Neuronal stem cell (in vitro differentiated cells): ENCODE data around the gene IL31.

Source experiments
- DNase-seq: peaks from one replicate; pipeline ENCODE4 v3.0.0-alpha.2; 2013; ENCODE audit warnings: low spot score
- H2AFZ ChIP-seq: one replicate; pipeline ENCODE4 v1.6.1; 2013; ENCODE audit warnings: mild to moderate bottlenecking, low read length, inconsistent platforms
- H2AK5ac ChIP-seq: 2 replicates; pipeline ENCODE4 v1.6.1; 2013; ENCODE audit warnings: low read depth, mild to moderate bottlenecking, inconsistent platforms, low read length, moderate library complexity, mixed read lengths
- H2BK120ac ChIP-seq: 2 replicates; pipeline ENCODE4 v1.6.1; 2013; ENCODE audit warnings: low read depth, mild to moderate bottlenecking, inconsistent platforms, low read length, moderate library complexity, mixed read lengths
- H2BK12ac ChIP-seq: one replicate; pipeline ENCODE4 v1.6.1; 2013; ENCODE audit warnings: low read length, inconsistent platforms
- H2BK15ac ChIP-seq: 2 replicates; pipeline ENCODE4 v1.6.1; 2013; ENCODE audit warnings: mild to moderate bottlenecking, low read length, inconsistent platforms, mixed read lengths
- H2BK5ac ChIP-seq: one replicate; pipeline ENCODE4 v1.6.1; 2013; ENCODE audit warnings: inconsistent platforms, mild to moderate bottlenecking, low read length, moderate library complexity
- H3K14ac ChIP-seq: one replicate; pipeline ENCODE4 v1.6.1; 2013; ENCODE audit warnings: low read length, inconsistent platforms
- H3K18ac ChIP-seq: 2 replicates; pipeline ENCODE4 v1.6.1; 2013; ENCODE audit warnings: low read length, inconsistent platforms
- H3K23ac ChIP-seq: 2 replicates; pipeline ENCODE4 v1.6.1; 2013; ENCODE audit warnings: low read depth, mild to moderate bottlenecking, mixed read lengths, low read length, inconsistent platforms; ENCODE audit not compliant: poor library complexity
- H3K27ac ChIP-seq: replicated peaks from 3 replicates; pipeline ENCODE4 v1.5.1; 2013; ENCODE audit warnings: low read length, inconsistent platforms
- H3K27me3 ChIP-seq, 3 experiments: 2 replicates each; pipeline ENCODE4 v1.6.1; 2013; ENCODE audit warnings: low read length in 3 of 3, mild to moderate bottlenecking in 2 of 3, inconsistent platforms in 1 of 3, low read depth in 1 of 3, mixed read lengths in 1 of 3, moderate library complexity in 1 of 3; ENCODE audit not compliant: control insufficient read depth in 3 of 3, insufficient read depth in 3 of 3
- H3K36me3 ChIP-seq, 2 donors: replicated peaks in 1 of 2; 2 replicates each; pipeline ENCODE4 v1.6.1; 2013; ENCODE audit warnings: low read length in 2 of 2; ENCODE audit not compliant: control insufficient read depth in 2 of 2, insufficient read depth in 2 of 2
- H3K4ac ChIP-seq: 2 replicates; pipeline ENCODE4 v1.6.1; 2013; ENCODE audit warnings: inconsistent platforms, mild to moderate bottlenecking, low read length, moderate library complexity
- H3K4me1 ChIP-seq, 2 donors: 1 replicate in 1 of 2; 2 replicates in 1 of 2; pipeline ENCODE4 v1.6.1; 2013; ENCODE audit warnings: low read length in 2 of 2, low read depth in 1 of 2; ENCODE audit not compliant: control insufficient read depth in 2 of 2, insufficient read depth in 1 of 2
- H3K4me2 ChIP-seq: one replicate; pipeline ENCODE4 v1.6.1; 2013; ENCODE audit warnings: mild to moderate bottlenecking, low read length, inconsistent platforms; ENCODE audit not compliant: insufficient read depth, poor library complexity, severe bottlenecking
- H3K4me3 ChIP-seq, 2 donors: 2 replicates each; pipeline ENCODE4 v1.5.1; 2013; ENCODE audit warnings: low read length in 2 of 2, mild to moderate bottlenecking in 2 of 2, inconsistent platforms in 1 of 2, moderate library complexity in 1 of 2
- H3K79me1 ChIP-seq: one replicate; pipeline ENCODE4 v1.6.1; 2013; ENCODE audit warnings: low read depth, mild to moderate bottlenecking, inconsistent platforms, low read length, moderate library complexity
- H3K9ac ChIP-seq: one replicate; pipeline ENCODE4 v1.6.1; 2013; ENCODE audit warnings: mild to moderate bottlenecking, low read depth, low read length, inconsistent platforms; ENCODE audit not compliant: poor library complexity
- H3K9me3 ChIP-seq, 2 donors: replicated peaks in 1 of 2; 2 replicates each; pipeline versions ENCODE3 to v1.6.1; 2013; ENCODE audit warnings: low read length in 2 of 2, mild to moderate bottlenecking in 2 of 2, inconsistent platforms in 1 of 2, low read depth in 1 of 2, mixed read lengths in 1 of 2, moderate library complexity in 1 of 2; ENCODE audit not compliant: control insufficient read depth in 2 of 2, insufficient read depth in 1 of 2
- H4K8ac ChIP-seq: one replicate; pipeline ENCODE4 v1.6.1; 2013; ENCODE audit warnings: low read depth, mild to moderate bottlenecking, inconsistent platforms, low read length, moderate library complexity
- H4K91ac ChIP-seq: one replicate; pipeline ENCODE4 v1.6.1; 2013; ENCODE audit warnings: low read length, low read depth, mild to moderate bottlenecking, inconsistent platforms; ENCODE audit not compliant: poor library complexity
- WGBS, 2 donors: extraction: QIAGEN DNeasy Blood & Tissue Kit; methylation state at CpG; one replicate each; pipeline ENCODE4 v1.1.7; 2013; ENCODE audit warnings: missing lambda C conversion rate in 2 of 2, mixed read lengths in 1 of 2; ENCODE audit not compliant: insufficient read length in 2 of 2, insufficient replicate concordance in 1 of 2; ENCODE audit errors: extremely low coverage in 2 of 2; 5-methylcytosine and 5-hydroxymethylcytosine counted together

Gene IL31

GRCh38 chr12:122141911-122142725 lies 31.9 kb downstream of the IL31 start:
- H3K14ac ChIP-seq: no peak overlapping the region
- no peak overlapping the region for H3K4me2 ChIP-seq
- no peak overlapping the region for H2AK5ac ChIP-seq
- peaks cover 0 to 5% of the 10 kb centered on the region in 2 donors for H3K4me1 ChIP-seq
- no peak overlapping the region for H3K4ac ChIP-seq
- H3K79me1 ChIP-seq: no peaks in the 10 kb centered on the region
- no peak overlapping the region for H3K23ac ChIP-seq
- no peak overlapping the region for H3K9ac ChIP-seq
- whole genome bisulfite sequencing, 2 donors: no CpG with 5 or more reads among the region's 21 CpGs
- H3K4me3 ChIP-seq: no peak overlapping the region
- no peak overlapping the region for H3K27ac ChIP-seq
- no peak overlapping the region for H2BK5ac ChIP-seq
- H3K18ac ChIP-seq: peak overlapping the region; percentile 32
- no peak overlapping the region for H2BK120ac ChIP-seq
- no peak overlapping the region for H4K91ac ChIP-seq
- DNase-seq: no peak
- H2AFZ ChIP-seq: no peak overlapping the region
- peaks cover 12 to 65% of the 10 kb centered on the region in 2 donors for H3K36me3 ChIP-seq
- H4K8ac ChIP-seq: peak overlapping the region; percentile 19
- H3K9me3 ChIP-seq: peaks cover 23 to 28% of the 10 kb centered on the region in 2 donors
- H2BK15ac ChIP-seq: no peak overlapping the region
- H2BK12ac ChIP-seq: no peak overlapping the region
- no peaks in the 10 kb centered on the region for H3K27me3 ChIP-seq

- Histone ChIP-seq H4K8ac (no peak overlapping the region), H3K4me1 (peaks cover 0 to 5% of the 10 kb centered on the region in 2 donors), H3K4me3 (no peak overlapping the region), H2BK5ac (peak overlapping the region; percentile 70), H3K27me3 (no peaks in the 10 kb centered on the region), H3K4me2 (no peak overlapping the region), H2BK12ac (no peak overlapping the region), H3K9me3 (peaks cover 23 to 28% of the 10 kb centered on the region in 2 donors), H3K4ac (no peak overlapping the region), H3K36me3 (peaks cover 13 to 70% of the 10 kb centered on the region in 2 donors), H3K23ac (no peak overlapping the region), H3K27ac (no peak overlapping the region), H2AK5ac (no peak overlapping the region), H2BK15ac (no peak overlapping the region), H4K91ac (no peak overlapping the region), H3K79me1 (no peaks in the 10 kb centered on the region), H3K9ac (no peak overlapping the region), H2BK120ac (no peak overlapping the region), H3K18ac (no peak overlapping the region), H2AFZ (no peak overlapping the region), H3K14ac (no peak overlapping the region)
- no peak for DNase-seq
- WGBS, 2 donors: no CpG with 5 or more reads among the region's 19 CpGs
Measured at GRCh38 chr12:122140467-122141257, 33.4 kb downstream of the IL31 start.

GRCh38 chr12:122139941-122140340 lies 34.1 kb downstream of the IL31 start:
- no peak overlapping the region for H2BK5ac ChIP-seq
- peaks cover 14 to 77% of the 10 kb centered on the region in 2 donors for H3K36me3 ChIP-seq

GRCh38 chr12:122139266-122139665 lies 34.8 kb downstream of the IL31 start:
- H4K91ac ChIP-seq: no peak overlapping the region
- no peak for DNase-seq
- H3K36me3 ChIP-seq: peaks cover 14 to 77% of the 10 kb centered on the region in 2 donors
- no peak overlapping the region for H3K4me2 ChIP-seq
- peak overlapping the region; percentile 51 for H3K9ac ChIP-seq
- WGBS, 2 donors: no CpG with 5 or more reads among the region's 15 CpGs
- H3K79me1 ChIP-seq: no peaks in the 10 kb centered on the region
- no peak overlapping the region for H3K27ac ChIP-seq
- no peak overlapping the region for H4K8ac ChIP-seq
- H2AK5ac ChIP-seq: no peak overlapping the region
- H3K23ac ChIP-seq: peak overlapping the region; percentile 32
- no peaks in the 10 kb centered on the region for H3K27me3 ChIP-seq
- no peak overlapping the region for H3K4me3 ChIP-seq
- H3K9me3 ChIP-seq: peaks cover 23 to 28% of the 10 kb centered on the region in 2 donors
- H3K4me1 ChIP-seq: peaks cover 0 to 5% of the 10 kb centered on the region in 2 donors
- H2BK120ac ChIP-seq: no peak overlapping the region
- no peak overlapping the region for H3K14ac ChIP-seq
- no peak overlapping the region for H2AFZ ChIP-seq
- no peak overlapping the region for H2BK5ac ChIP-seq
- H2BK15ac ChIP-seq: no peak overlapping the region
- no peak overlapping the region for H3K4ac ChIP-seq
- peak overlapping the region; percentile 55 for H3K18ac ChIP-seq
- H2BK12ac ChIP-seq: no peak overlapping the region

More at GRCh38 chr12:122139941-122140340, 34.1 kb downstream of the IL31 start:
- Histone ChIP-seq H3K4ac (no peak overlapping the region), H2BK12ac (no peak overlapping the region), H3K18ac (no peak overlapping the region), H3K27me3 (no peaks in the 10 kb centered on the region), H3K79me1 (no peaks in the 10 kb centered on the region), H3K4me2 (no peak overlapping the region), H4K8ac (no peak overlapping the region), H3K4me3 (no peak overlapping the region), H3K9me3 (peaks cover 23 to 28% of the 10 kb centered on the region in 2 donors), H2BK15ac (no peak overlapping the region), H3K14ac (no peak overlapping the region), H3K4me1 (peaks cover 0 to 5% of the 10 kb centered on the region in 2 donors), H2AFZ (no peak overlapping the region), H3K27ac (no peak overlapping the region), H3K9ac (no peak overlapping the region), H2AK5ac (no peak overlapping the region), H3K23ac (no peak overlapping the region), H2BK120ac (no peak overlapping the region), H4K91ac (no peak overlapping the region)
- no peak for DNase-seq
- no CpG with 5 or more reads among the region's 8 CpGs for WGBS, 2 donors
